GM23248 (cell line): ENCODE measurements around the gene IGSF3. TPM values are rescaled to one million over a fixed set of nuclear protein-coding genes. Genes with fewer than 3 reads are reported as not detected.

Source experiments
- DNase-seq: peaks from one replicate; pipeline ENCODE4 v3.0.0-alpha.2; 2015
- H2AFZ ChIP-seq: fragments of 200-600 bp; sonication (generic); 2 replicates; pipeline ENCODE4 v1.6.1; 2016; ENCODE audit warnings: antibody characterized with exemption
- H3F3A ChIP-seq: fragments of 200-600 bp; sonication (generic); 2 replicates; pipeline ENCODE4 v1.6.1; 2016; ENCODE audit warnings: mild to moderate bottlenecking, antibody characterized with exemption, mixed run types; ENCODE audit not compliant: insufficient read depth
- H3K27ac ChIP-seq: fragments of 200-600 bp; sonication (generic); 2 replicates; pipeline ENCODE4 v1.5.1; 2016; ENCODE audit warnings: mild to moderate bottlenecking
- H3K27me3 ChIP-seq: fragments of 200-600 bp; sonication (generic); replicated peaks from 2 replicates; pipeline ENCODE4 v1.6.1; 2016; ENCODE audit warnings: mild to moderate bottlenecking; ENCODE audit not compliant: insufficient read depth
- H3K36me3 ChIP-seq: fragments of 200-600 bp; sonication (generic); 2 replicates; pipeline ENCODE4 v1.6.1; 2016; ENCODE audit warnings: low read depth, mild to moderate bottlenecking
- H3K4me1 ChIP-seq: fragments of 200-600 bp; sonication (generic); 2 replicates; pipeline ENCODE4 v1.6.1; 2016; ENCODE audit warnings: mild to moderate bottlenecking; ENCODE audit not compliant: insufficient read depth
- H3K4me2 ChIP-seq: fragments of 200-600 bp; sonication (generic); one replicate; pipeline ENCODE4 v1.6.1; 2016; ENCODE audit warnings: mild to moderate bottlenecking; ENCODE audit not compliant: unreplicated experiment
- H3K4me3 ChIP-seq: fragments of 200-600 bp; sonication (generic); 2 replicates; pipeline ENCODE4 v1.5.1; 2016; ENCODE audit warnings: mild to moderate bottlenecking
- H3K79me2 ChIP-seq: fragments of 200-600 bp; sonication (generic); 2 replicates; pipeline ENCODE4 v1.6.1; 2016; ENCODE audit warnings: mild to moderate bottlenecking; ENCODE audit not compliant: insufficient read depth
- H3K9ac ChIP-seq: fragments of 200-600 bp; sonication (generic); 2 replicates; pipeline ENCODE4 v1.6.1; 2016; ENCODE audit warnings: mild to moderate bottlenecking
- H3K9me2 ChIP-seq: fragments of 200-600 bp; sonication (generic); 2 replicates; pipeline ENCODE4 v1.6.1; 2016; ENCODE audit warnings: mixed run types, mild to moderate bottlenecking, moderate library complexity; ENCODE audit not compliant: insufficient read depth
- H3K9me3 ChIP-seq: fragments of 200-600 bp; sonication (generic); one replicate; pipeline ENCODE4 v1.6.1; 2017; ENCODE audit warnings: low read depth
- H4K20me1 ChIP-seq: fragments of 200-600 bp; sonication (generic); 2 replicates; pipeline ENCODE4 v1.6.0; 2016; ENCODE audit not compliant: insufficient read depth
- EZH2 ChIP-seq: fragments of 200-600 bp; sonication (generic); IDR thresholded peaks from 2 replicates; pipeline ENCODE4 v1.6.1; 2018; ENCODE audit warnings: antibody characterized with exemption, mild to moderate bottlenecking; ENCODE audit not compliant: insufficient read depth, poor library complexity, severe bottlenecking
- EZH2phosphoT487 ChIP-seq: fragments of 200-600 bp; sonication (generic); IDR thresholded peaks from 2 replicates; pipeline ENCODE4 v1.6.1; 2018; ENCODE audit warnings: antibody characterized with exemption, moderate library complexity, mild to moderate bottlenecking, low read depth; ENCODE audit not compliant: insufficient read depth
- WGBS, 2 experiments: methylation state at CpG; one replicate each; pipeline ENCODE4 v1.1.6; 2015 to 2017; ENCODE audit warnings: low lambda C conversion rate in 2 of 2, low coverage in 1 of 2; ENCODE audit errors: missing lambda C conversion rate in 2 of 2; 5-methylcytosine and 5-hydroxymethylcytosine counted together
- in situ Hi-C: fragments of 300-500 bp; cut with MboI; formaldehyde crosslinking; loops from 2 replicates; pipeline ENCODE4 v1.15.0; 2020
- polyA plus RNA-seq: library from polyadenylated mRNA; unstranded; fragments of >200 nt; fragmentation: Nextera tagmentation; extraction: Ambion mirVana; gene quantifications from 2 replicates; pipeline ENCODE4 v1.2.1, GENCODE V29; 2016
- total RNA-seq: library from RNA; depleted of rRNA; stranded (reverse); fragments of >200 nt; shearing (Covaris generic); gene quantifications from 2 replicates; pipeline ENCODE4 v1.2.3, GENCODE V29; 2014

Gene IGSF3
- total and polyA plus RNA-seq, 2 experiments from 2014 or later, result 0.08 to 0.22 TPM

DNA sequence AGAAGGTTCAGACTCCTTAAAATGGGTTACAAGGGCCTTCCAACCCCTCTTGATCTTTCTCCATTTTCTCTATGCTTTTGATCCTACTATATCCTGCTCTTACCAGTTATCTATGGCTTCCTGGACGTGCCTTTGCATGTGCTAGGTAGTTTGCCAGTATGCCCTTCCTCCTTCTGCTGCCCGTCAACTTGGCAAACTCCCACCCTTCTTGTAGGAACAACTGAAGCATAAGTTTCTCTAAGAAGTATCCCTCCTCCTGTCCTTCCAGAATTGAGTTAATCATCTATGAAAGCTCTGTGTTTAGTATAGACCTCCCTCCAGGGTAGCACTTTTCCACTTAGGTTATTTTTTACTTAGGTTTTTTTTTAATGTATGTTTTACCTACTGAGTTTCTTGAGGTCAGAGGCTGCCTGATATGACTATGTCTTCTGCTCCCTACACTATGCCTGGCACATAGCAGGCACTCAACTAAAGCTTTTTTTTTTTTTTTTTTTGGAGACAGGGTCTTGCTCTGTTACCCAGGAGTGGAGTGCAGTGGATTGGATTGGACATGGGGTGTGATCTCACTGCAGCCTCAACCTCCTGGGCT lies 10.0 kb upstream of the IGSF3 start:
- no peaks in the 10 kb centered on the region for H3K9me2 ChIP-seq
- H3K27ac ChIP-seq, result no peak overlapping the region
- in situ Hi-C loops, result no loop called here
- DNase-seq, result no peak
- H3K4me2 ChIP-seq, result no peak overlapping the region
- H3K4me1 ChIP-seq, result peaks cover 10% of the 10 kb centered on the region; the same call in 1 of the 2 replicates
- H3F3A ChIP-seq, result 0 out of 2 replicates have a peak, but pooled peaks cover 3% of the 10 kb centered on the region
- H3K9ac ChIP-seq, result no peak overlapping the region
- H2AFZ ChIP-seq, result no peak overlapping the region
- 59 to 80% methylated on average over 2 of the region's 2 CpGs for WGBS, 2 experiments
- H4K20me1 ChIP-seq, result no peaks in the 10 kb centered on the region
- TF ChIP-seq EZH2phosphoT487, result no peak
- no peak for TF ChIP-seq EZH2
- no peaks in the 10 kb centered on the region; the same call in 1 of the 2 replicates for H3K27me3 ChIP-seq
- H3K9me3 ChIP-seq, result no peaks in the 10 kb centered on the region
- no peak overlapping the region for H3K4me3 ChIP-seq
- no peaks in the 10 kb centered on the region for H3K36me3 ChIP-seq
- H3K79me2 ChIP-seq, result no peaks in the 10 kb centered on the region

GRCh38 chr1:116676291-116676690 lies 8.8 kb upstream of the IGSF3 start:
- 91 to 93% methylated on average over 2 of the region's 2 CpGs for WGBS, 2 experiments
- H3K9me3 ChIP-seq, result no peaks in the 10 kb centered on the region
- H3K79me2 ChIP-seq, result no peaks in the 10 kb centered on the region
- no peak overlapping the region for H2AFZ ChIP-seq
- H4K20me1 ChIP-seq, result no peaks in the 10 kb centered on the region
- in situ Hi-C loops, result no loop called here
- DNase-seq, result no peak
- no peak overlapping the region for H3K4me3 ChIP-seq
- no peaks in the 10 kb centered on the region for H3K9me2 ChIP-seq
- no peaks in the 10 kb centered on the region for H3K36me3 ChIP-seq
- no peak overlapping the region for H3K27ac ChIP-seq
- TF ChIP-seq EZH2, result no peak
- no peak for TF ChIP-seq EZH2phosphoT487
- no peak overlapping the region for H3K9ac ChIP-seq
- 0 out of 2 replicates have a peak, but pooled peaks cover 3% of the 10 kb centered on the region for H3F3A ChIP-seq
- no peaks in the 10 kb centered on the region; the same call in 1 of the 2 replicates for H3K27me3 ChIP-seq
- peaks cover 10% of the 10 kb centered on the region; the same call in 1 of the 2 replicates for H3K4me1 ChIP-seq
- no peak overlapping the region for H3K4me2 ChIP-seq

- H4K20me1 ChIP-seq, result no peaks in the 10 kb centered on the region
- peaks cover 10% of the 10 kb centered on the region; the same call in 1 of the 2 replicates for H3K4me1 ChIP-seq
- H3K27ac ChIP-seq, result no peak overlapping the region
- no peak overlapping the region for H2AFZ ChIP-seq
- no peaks in the 10 kb centered on the region for H3K27me3 ChIP-seq
- no peak for TF ChIP-seq EZH2
- DNase-seq, result peak; percentile 56
- no peak overlapping the region for H3K4me3 ChIP-seq
- 0 out of 2 replicates have a peak, but pooled peaks cover 3% of the 10 kb centered on the region for H3F3A ChIP-seq
- in situ Hi-C loops, result no loop called here
- H3K9ac ChIP-seq, result no peak overlapping the region
- no peak overlapping the region for H3K4me2 ChIP-seq
- no peaks in the 10 kb centered on the region for H3K9me3 ChIP-seq
- no peaks in the 10 kb centered on the region for H3K79me2 ChIP-seq
- no peaks in the 10 kb centered on the region for H3K36me3 ChIP-seq
- WGBS, 2 experiments, result 43 to 44% methylated on average over 2 of the region's 2 CpGs
- no peaks in the 10 kb centered on the region for H3K9me2 ChIP-seq
Observed at GRCh38 chr1:116674751-116675150, 7.2 kb upstream of the IGSF3 start.

DNA sequence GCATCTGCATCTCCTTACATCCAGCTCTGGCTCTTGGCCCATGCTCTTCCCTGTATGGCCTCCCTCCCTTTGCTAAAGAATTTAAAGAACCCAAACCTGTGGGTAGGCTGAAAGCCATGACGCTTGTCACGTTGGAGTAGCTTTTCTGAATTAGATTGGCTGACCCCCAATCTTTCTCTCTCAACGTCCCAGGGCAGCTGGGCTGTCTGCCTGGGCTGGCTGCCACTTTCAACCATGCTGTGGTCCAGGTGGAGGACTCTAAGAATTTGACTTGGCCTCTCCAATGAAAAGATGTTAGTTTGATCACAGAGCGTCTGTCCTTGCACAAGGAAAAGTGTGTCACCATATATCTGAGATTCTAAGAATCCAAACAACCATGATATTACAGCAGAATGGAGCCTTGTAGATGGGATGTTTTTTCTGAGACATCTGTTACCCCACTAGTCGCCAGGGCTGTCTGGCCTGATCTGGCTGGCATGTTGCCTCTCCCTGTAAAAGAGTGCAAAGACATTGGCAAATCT lies 6.5 kb upstream of the IGSF3 start:
- H3K4me2 ChIP-seq, result no peak overlapping the region
- 28 to 35% methylated on average over 5 of the region's 5 CpGs for WGBS, 2 experiments
- in situ Hi-C loops, result no loop called here

More for the DNA sequence above, 6.5 kb upstream of the IGSF3 start:
- Histone ChIP-seq H3K36me3 (no peaks in the 10 kb centered on the region), H2AFZ (no peak overlapping the region), H3K4me3 (no peak overlapping the region), H3K4me1 (peaks cover 10% of the 10 kb centered on the region; the same call in 1 of the 2 replicates), H3K9me2 (no peaks in the 10 kb centered on the region), H3F3A (0 out of 2 replicates have a peak, but pooled peaks cover 3% of the 10 kb centered on the region), H3K79me2 (no peaks in the 10 kb centered on the region), H3K9me3 (no peaks in the 10 kb centered on the region), H3K9ac (no peak overlapping the region), H4K20me1 (no peaks in the 10 kb centered on the region), H3K27ac (no peak overlapping the region), H3K27me3 (no peaks in the 10 kb centered on the region)
- peak; percentile 24 for DNase-seq
- TF ChIP-seq EZH2phosphoT487, result no peak
- TF ChIP-seq EZH2, result no peak
